ENCODE results near the gene PPARA.

- no peak for TF ChIP-seq CTCF (IDR thresholded peaks at IDR 0.05 in 2 of 3, conservative IDR thresholded peaks at IDR 0.05 in 1 of 3; ENCODE audit: borderline replicate concordance in 1 of 3, insufficient read depth in 1 of 3, low read depth in 2 of 3, low read length in 2 of 3)
- TF ChIP-seq, protein P1, sequence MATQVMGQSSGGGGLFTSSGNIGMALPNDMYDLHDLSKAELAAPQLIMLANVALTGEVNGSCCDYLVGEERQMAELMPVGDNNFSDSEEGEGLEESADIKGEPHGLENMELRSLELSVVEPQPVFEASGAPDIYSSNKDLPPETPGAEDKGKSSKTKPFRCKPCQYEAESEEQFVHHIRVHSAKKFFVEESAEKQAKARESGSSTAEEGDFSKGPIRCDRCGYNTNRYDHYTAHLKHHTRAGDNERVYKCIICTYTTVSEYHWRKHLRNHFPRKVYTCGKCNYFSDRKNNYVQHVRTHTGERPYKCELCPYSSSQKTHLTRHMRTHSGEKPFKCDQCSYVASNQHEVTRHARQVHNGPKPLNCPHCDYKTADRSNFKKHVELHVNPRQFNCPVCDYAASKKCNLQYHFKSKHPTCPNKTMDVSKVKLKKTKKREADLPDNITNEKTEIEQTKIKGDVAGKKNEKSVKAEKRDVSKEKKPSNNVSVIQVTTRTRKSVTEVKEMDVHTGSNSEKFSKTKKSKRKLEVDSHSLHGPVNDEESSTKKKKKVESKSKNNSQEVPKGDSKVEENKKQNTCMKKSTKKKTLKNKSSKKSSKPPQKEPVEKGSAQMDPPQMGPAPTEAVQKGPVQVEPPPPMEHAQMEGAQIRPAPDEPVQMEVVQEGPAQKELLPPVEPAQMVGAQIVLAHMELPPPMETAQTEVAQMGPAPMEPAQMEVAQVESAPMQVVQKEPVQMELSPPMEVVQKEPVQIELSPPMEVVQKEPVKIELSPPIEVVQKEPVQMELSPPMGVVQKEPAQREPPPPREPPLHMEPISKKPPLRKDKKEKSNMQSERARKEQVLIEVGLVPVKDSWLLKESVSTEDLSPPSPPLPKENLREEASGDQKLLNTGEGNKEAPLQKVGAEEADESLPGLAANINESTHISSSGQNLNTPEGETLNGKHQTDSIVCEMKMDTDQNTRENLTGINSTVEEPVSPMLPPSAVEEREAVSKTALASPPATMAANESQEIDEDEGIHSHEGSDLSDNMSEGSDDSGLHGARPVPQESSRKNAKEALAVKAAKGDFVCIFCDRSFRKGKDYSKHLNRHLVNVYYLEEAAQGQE (IDR thresholded peaks at IDR 0.05; ENCODE audit: low read depth) = no peak
- TF ChIP-seq EZH2 (IDR thresholded peaks at IDR 0.05) = no peak
- TF ChIP-seq SP1 (IDR thresholded peaks at IDR 0.05; ENCODE audit: low read depth) = no peak
- TF ChIP-seq CEBPB (IDR thresholded peaks at IDR 0.05; ENCODE audit: low read depth) = no peak
- TF ChIP-seq POLR2A (IDR thresholded peaks at IDR 0.05; ENCODE audit: borderline replicate concordance, extremely low read depth, insufficient read depth, insufficient read length) = no peak
- TF ChIP-seq ELF1 (IDR thresholded peaks at IDR 0.05; ENCODE audit: borderline replicate concordance, low read depth) = no peak
- no peak for TF ChIP-seq ZFX (IDR thresholded peaks at IDR 0.05)
- no peak for TF ChIP-seq MAX (IDR thresholded peaks at IDR 0.05)
- no peak for TF ChIP-seq POLR2AphosphoS5 (IDR thresholded peaks at IDR 0.05; ENCODE audit: low read depth, low read length)
- no peak for TF ChIP-seq FOSL1 (IDR thresholded peaks at IDR 0.05; ENCODE audit: low read depth)
Measured at GRCh38 chr22:46247443-46247975, 97.2 kb downstream of the PPARA start.
